Thoracic aorta (tissue), 2 donors: ENCODE data around the gene LINGO4. TPM values are rescaled to one million over a fixed set of nuclear protein-coding genes. Genes with fewer than 3 reads are reported as not detected.

Experiments used
- ATAC-seq: fragments of 150-250 bp; one replicate; pipeline ENCODE4 v1.8.0; 2017; ENCODE audit warnings: low read depth; ENCODE audit not compliant: insufficient number of reproducible peaks, low FRiP score
- DNase-seq: peaks from one replicate; pipeline ENCODE4 v3.0.0-alpha.2; 2020; ENCODE audit warnings: low spot score
- H3K27ac ChIP-seq, 2 donors: fragments of 200-600 bp; sonication (generic); 1 replicate in 1 of 2; 2 replicates in 1 of 2; pipeline ENCODE4 v1.5.1; 2016; ENCODE audit warnings: mild to moderate bottlenecking in 2 of 2, moderate library complexity in 2 of 2
- H3K27me3 ChIP-seq: fragments of 200-600 bp; sonication (generic); replicated peaks from 2 replicates; pipeline ENCODE4 v1.6.0; 2016; ENCODE audit warnings: mild to moderate bottlenecking; ENCODE audit not compliant: insufficient read depth
- H3K36me3 ChIP-seq: fragments of 200-600 bp; sonication (generic); one replicate; pipeline ENCODE4 v1.5.1; 2016
- H3K4me1 ChIP-seq, 2 donors: fragments of 200-600 bp; sonication (generic); 1 replicate in 1 of 2; 2 replicates in 1 of 2; pipeline versions ENCODE4 v1.5.1 to v1.6.0; 2016; ENCODE audit warnings: low read depth in 2 of 2, mild to moderate bottlenecking in 1 of 2; ENCODE audit not compliant: control insufficient read depth in 1 of 2
- H3K4me3 ChIP-seq: fragments of 200-600 bp; sonication (generic); 2 replicates; pipeline ENCODE4 v1.5.1; 2016; ENCODE audit warnings: mild to moderate bottlenecking
- H3K9me3 ChIP-seq: fragments of 200-600 bp; sonication (generic); 2 replicates; pipeline ENCODE4 v1.5.1; 2016
- CTCF ChIP-seq: fragments of 200-600 bp; sonication (generic); IDR thresholded peaks from one replicate; pipeline ENCODE4 v1.5.1; 2019; ENCODE audit warnings: antibody characterized with exemption
- total RNA-seq, 2 donors: library from RNA; depleted of rRNA; stranded (reverse); fragments of >200 nt; gene quantifications; one replicate each; pipeline versions ENCODE4 v1.1.0 to v1.2.3, GENCODE V29; 2016

Gene LINGO4
- total RNA-seq, 2 donors from 2014 or later: not detected

DNA sequence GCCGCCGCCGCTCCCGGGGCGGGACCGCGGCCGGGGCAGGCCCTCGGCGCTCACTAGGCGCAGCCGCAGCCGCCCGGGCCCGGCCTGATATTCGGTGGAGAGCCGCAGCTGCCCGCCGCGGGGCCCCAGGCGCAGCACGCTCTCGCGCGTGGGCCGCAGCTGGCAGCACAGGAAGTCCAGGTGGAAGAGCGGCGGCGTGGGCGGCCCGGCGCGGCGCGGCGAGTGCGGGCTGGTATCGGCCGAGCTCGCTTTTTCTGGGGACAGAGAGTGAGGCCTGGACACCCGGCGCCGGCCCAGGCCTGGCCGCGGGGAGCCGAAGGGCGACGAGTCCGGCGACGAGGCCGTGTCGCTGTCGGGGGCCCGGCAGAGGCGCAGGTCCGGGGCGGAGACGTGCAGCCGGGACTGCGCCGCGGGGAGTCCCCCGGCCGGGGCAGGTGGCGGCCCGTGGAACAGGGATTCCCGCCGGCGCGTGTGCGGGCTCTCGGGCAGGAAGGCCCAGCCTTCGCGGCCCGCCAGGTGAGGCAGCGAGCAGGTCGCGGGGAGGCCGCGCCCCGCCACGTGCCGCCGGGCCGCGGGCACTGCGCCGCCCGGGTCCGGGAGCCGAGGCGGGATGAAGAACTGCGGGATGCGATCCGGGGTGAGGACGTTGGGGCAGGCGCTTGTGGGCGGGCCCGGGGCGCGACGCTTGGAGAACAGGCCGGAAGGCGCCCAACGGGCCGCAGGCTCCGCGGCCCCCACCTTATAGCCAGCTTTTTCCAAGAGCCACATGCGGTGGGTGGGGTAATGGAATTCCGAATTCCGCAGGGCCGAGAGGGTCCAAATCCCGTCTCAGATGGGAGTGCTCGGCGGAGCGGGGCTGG, 33.2 kb upstream of the LINGO4 start:
- peak overlapping the region; percentile 77 for H3K4me3 ChIP-seq
- ATAC-seq (no peak), DNase-seq (no peak)
- TF ChIP-seq CTCF: no peak
- H3K27ac ChIP-seq: no peak overlapping the region
- peaks cover 14 to 30% of the 10 kb centered on the region in 2 donors for H3K4me1 ChIP-seq
- H3K9me3 ChIP-seq: no peaks in the 10 kb centered on the region
- no peaks in the 10 kb centered on the region for H3K36me3 ChIP-seq
- H3K27me3 ChIP-seq: no peaks in the 10 kb centered on the region

- Histone ChIP-seq H3K27me3 (no peaks in the 10 kb centered on the region), H3K9me3 (no peaks in the 10 kb centered on the region), H3K27ac (no peak overlapping the region), H3K4me3 (peak overlapping the region; percentile 77), H3K36me3 (no peaks in the 10 kb centered on the region), H3K4me1 (peaks cover 14 to 30% of the 10 kb centered on the region in 2 donors)
- ATAC-seq (no peak), DNase-seq (no peak)
- no peak for TF ChIP-seq CTCF
Measured at GRCh38 chr1:151837884-151838221, 32.6 kb upstream of the LINGO4 start.

DNA sequence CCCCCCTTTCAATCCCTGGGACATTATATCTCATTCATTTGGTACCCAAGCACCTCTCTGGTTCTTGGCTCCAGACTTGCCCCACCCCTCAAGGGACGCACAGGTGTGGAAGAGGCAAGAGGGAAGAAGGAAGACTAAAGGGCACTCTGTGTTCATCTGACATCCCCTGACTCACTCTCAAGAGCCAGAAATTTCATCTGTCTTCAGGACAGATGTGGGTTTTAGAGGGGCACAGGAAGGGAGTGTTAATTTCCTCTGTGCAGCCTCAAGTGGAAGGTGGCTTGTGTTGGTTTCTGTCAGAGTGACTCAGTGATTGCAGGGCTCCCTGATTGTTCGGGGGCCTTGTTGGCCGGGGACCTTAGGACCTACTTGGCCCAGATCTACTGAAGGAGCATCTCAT, 32.0 kb upstream of the LINGO4 start:
- Histone ChIP-seq H3K27ac (no peak overlapping the region), H3K36me3 (no peaks in the 10 kb centered on the region), H3K4me1 (peaks cover 14 to 30% of the 10 kb centered on the region in 2 donors), H3K4me3 (no peak overlapping the region), H3K9me3 (no peaks in the 10 kb centered on the region), H3K27me3 (no peaks in the 10 kb centered on the region)
- DNase-seq (no peak), ATAC-seq (no peak)
- no peak for TF ChIP-seq CTCF

DNA sequence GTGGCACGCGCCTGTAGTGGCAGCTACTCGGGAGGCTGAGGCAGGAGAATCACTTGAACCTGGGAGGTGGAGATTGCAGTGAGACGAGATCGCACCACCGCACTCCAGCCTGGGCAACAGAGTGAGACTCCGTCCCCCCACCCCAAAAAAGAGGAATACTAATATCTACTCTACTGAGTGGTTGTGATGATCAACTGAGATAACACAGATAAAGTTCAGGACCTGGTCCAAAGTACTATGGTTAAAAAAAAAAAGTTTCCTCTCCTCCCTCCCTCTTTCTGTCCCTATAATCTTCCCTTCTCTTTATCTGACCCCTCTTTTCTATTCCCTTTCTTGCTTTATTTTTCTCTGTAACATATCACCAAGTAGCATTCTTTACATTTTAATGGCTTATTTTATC, 30.4 kb upstream of the LINGO4 start:
- Histone ChIP-seq H3K4me1 (peaks cover 14 to 30% of the 10 kb centered on the region in 2 donors), H3K36me3 (no peaks in the 10 kb centered on the region), H3K4me3 (no peak overlapping the region), H3K27ac (no peak overlapping the region), H3K27me3 (no peaks in the 10 kb centered on the region), H3K9me3 (no peaks in the 10 kb centered on the region)
- no peak for TF ChIP-seq CTCF
- ATAC-seq: no peak
- DNase-seq: no peak

GRCh38 chr1:151834239-151834638, 29.0 kb upstream of the LINGO4 start:
- H3K36me3 ChIP-seq: no peaks in the 10 kb centered on the region
- H3K4me3 ChIP-seq: no peak overlapping the region
- TF ChIP-seq CTCF: no peak
- no peaks in the 10 kb centered on the region for H3K9me3 ChIP-seq
- peaks cover 7 to 20% of the 10 kb centered on the region in 2 donors for H3K4me1 ChIP-seq
- H3K27ac ChIP-seq: no peak overlapping the region
- no peaks in the 10 kb centered on the region for H3K27me3 ChIP-seq
- DNase-seq (no peak), ATAC-seq (no peak)
